Liver (tissue), 9 donors: Measurements from ENCODE around the gene TMEM109. TPM values are rescaled to one million over a fixed set of nuclear protein-coding genes. Genes with fewer than 3 reads are reported as not detected.

Experiments
- DNase-seq: peaks from one replicate; pipeline ENCODE4 v3.0.0-alpha.2; 2017; ENCODE audit warnings: low spot score
- H3K27ac ChIP-seq, 2 donors: one replicate each; pipeline ENCODE4 v1.7.0; 2013; ENCODE audit warnings: inconsistent platforms in 2 of 2, low read length in 2 of 2, control low read depth in 1 of 2, low read depth in 1 of 2, mild to moderate bottlenecking in 1 of 2
- H3K27me3 ChIP-seq, 4 donors: one replicate each; pipeline versions ENCODE4 v1.6.1 to v1.7.0; 2013; ENCODE audit warnings: low read length in 3 of 4, inconsistent platforms in 1 of 4, mild to moderate bottlenecking in 1 of 4, moderate library complexity in 1 of 4; ENCODE audit not compliant: control insufficient read depth in 4 of 4, insufficient read depth in 4 of 4
- H3K36me3 ChIP-seq, 4 donors: one replicate each; pipeline versions ENCODE4 v1.6.1 to v1.7.0; 2013; ENCODE audit warnings: low read length in 3 of 4, mild to moderate bottlenecking in 3 of 4, low read depth in 1 of 4, moderate library complexity in 1 of 4; ENCODE audit not compliant: control insufficient read depth in 4 of 4, insufficient read depth in 3 of 4
- H3K4me1 ChIP-seq, 4 donors: one replicate each; pipeline versions ENCODE4 v1.6.1 to v1.7.0; 2013; ENCODE audit warnings: low read length in 3 of 4, mild to moderate bottlenecking in 3 of 4, moderate library complexity in 1 of 4; ENCODE audit not compliant: control insufficient read depth in 4 of 4, insufficient read depth in 4 of 4
- H3K4me3 ChIP-seq, 3 donors: one replicate each; pipeline versions ENCODE4 v1.6.1 to v1.7.0; 2013; ENCODE audit warnings: low read length in 3 of 3, control low read depth in 1 of 3, low read depth in 1 of 3, mild to moderate bottlenecking in 1 of 3
- H3K9ac ChIP-seq, 2 donors: one replicate each; pipeline ENCODE4 v1.7.0; 2013; ENCODE audit warnings: low read length in 2 of 2, mild to moderate bottlenecking in 2 of 2, moderate library complexity in 2 of 2, control low read depth in 1 of 2, low read depth in 1 of 2
- H3K9me3 ChIP-seq, 4 donors: one replicate each; pipeline versions ENCODE4 v1.6.1 to v1.7.0; 2013; ENCODE audit warnings: low read length in 3 of 4; ENCODE audit not compliant: control insufficient read depth in 4 of 4
- EGR1 ChIP-seq, 2 donors: IDR thresholded peaks; 2 replicates each; pipeline ENCODE4 v1.6.1; 2016 to 2018; ENCODE audit warnings: antibody characterized with exemption in 2 of 2, low read depth in 2 of 2
- FOXA1 ChIP-seq: IDR thresholded peaks from 2 replicates; pipeline ENCODE4 v1.6.1; 2016; ENCODE audit warnings: antibody characterized with exemption
- FOXA2 ChIP-seq: IDR thresholded peaks from 2 replicates; pipeline ENCODE4 v1.6.1; 2016; ENCODE audit warnings: antibody characterized with exemption
- GABPA ChIP-seq, 2 donors: IDR thresholded peaks in 1 of 2; conservative IDR thresholded peaks in 1 of 2; 2 replicates each; pipeline ENCODE4 v1.6.1; 2016; ENCODE audit warnings: antibody characterized with exemption in 2 of 2, mild to moderate bottlenecking in 1 of 2, moderate library complexity in 1 of 2
- HNF4A ChIP-seq, 2 donors: conservative IDR thresholded peaks; 2 replicates each; pipeline ENCODE4 v1.6.1; 2016; ENCODE audit warnings: antibody characterized with exemption in 2 of 2, mild to moderate bottlenecking in 2 of 2
- HNF4G ChIP-seq: IDR thresholded peaks from 2 replicates; pipeline ENCODE4 v1.6.1; 2016; ENCODE audit warnings: antibody characterized with exemption
- JUND ChIP-seq, 2 donors: IDR thresholded peaks; 2 replicates each; pipeline ENCODE4 v1.6.1; 2016; ENCODE audit warnings: antibody characterized with exemption in 2 of 2
- NR2F2 ChIP-seq: IDR thresholded peaks from 2 replicates; pipeline ENCODE4 v1.6.1; 2016; ENCODE audit warnings: antibody characterized with exemption
- RAD21 ChIP-seq, 2 donors: IDR thresholded peaks; 2 replicates each; pipeline ENCODE4 v1.6.1; 2016; ENCODE audit warnings: antibody characterized with exemption in 2 of 2, mild to moderate bottlenecking in 2 of 2
- RXRA ChIP-seq, 2 donors: IDR thresholded peaks; 2 replicates each; pipeline ENCODE4 v1.6.1; 2017 to 2018; ENCODE audit warnings: antibody characterized with exemption in 2 of 2, mild to moderate bottlenecking in 1 of 2
- SP1 ChIP-seq: IDR thresholded peaks from 2 replicates; pipeline ENCODE4 v1.6.1; 2018; ENCODE audit warnings: antibody characterized with exemption, mild to moderate bottlenecking
- TAF1 ChIP-seq: conservative IDR thresholded peaks from 2 replicates; pipeline ENCODE4 v1.6.1; 2016; ENCODE audit warnings: antibody characterized with exemption, mild to moderate bottlenecking
- YY1 ChIP-seq: IDR thresholded peaks from 2 replicates; pipeline ENCODE4 v1.6.1; 2016; ENCODE audit warnings: antibody characterized with exemption, mild to moderate bottlenecking
- WGBS: extraction: QIAGEN DNeasy Blood & Tissue Kit; methylation state at CpG from one replicate; pipeline ENCODE4 v1.1.7; 2013; 5-methylcytosine and 5-hydroxymethylcytosine counted together
- polyA plus RNA-seq, 2 donors: library from polyadenylated mRNA; stranded (reverse) in 1 of 2; unstranded in 1 of 2; fragments of 200-250 nt in 1 of 2; fragments of >200 nt in 1 of 2; fragmentation: Nextera tagmentation in 1 of 2; extraction: Ambion mirVana in 1 of 2; gene quantifications; one replicate each; pipeline versions ENCODE4 v1.2.1 to v1.2.3, GENCODE V29; 2013 to 2015
- total RNA-seq, 2 donors: library from RNA; depleted of rRNA; stranded (reverse); fragments of >200 nt; gene quantifications; one replicate each; pipeline ENCODE4 v1.2.3, GENCODE V29; 2014
- TF ChIP-seq, protein P1 (sequence below): IDR thresholded peaks from 2 replicates; pipeline ENCODE4 v1.6.1; 2016; ENCODE audit warnings: antibody characterized with exemption
- TF ChIP-seq, protein P2 (sequence below): IDR thresholded peaks from 2 replicates; pipeline ENCODE4 v1.6.1; 2016; ENCODE audit warnings: antibody characterized with exemption
- TF ChIP-seq, protein P3 (sequence below): IDR thresholded peaks from 2 replicates; pipeline ENCODE4 v1.6.1; 2016; ENCODE audit warnings: antibody characterized with exemption, mild to moderate bottlenecking
- TF ChIP-seq, protein P4 (sequence below): fragments of 150-350 bp; IDR thresholded peaks from 2 replicates; pipeline ENCODE4 v1.5.1; 2017; ENCODE audit warnings: improper control_type of control experiment, low read depth, low read length; ENCODE audit not compliant: missing input control
- TF ChIP-seq, protein P5 (sequence below): IDR thresholded peaks from 2 replicates; pipeline ENCODE4 v1.6.1; 2016; ENCODE audit warnings: antibody characterized with exemption
- donor health status: healthy.
- donor health status: healthy.
- donor health status: healthy.
- donor health status: healthy.
- donor health status: healthy.

TMEM109 gene
- total and polyA plus RNA-seq, 4 donors: 20.6 to 40.3 (median 30.6) TPM

DNA sequence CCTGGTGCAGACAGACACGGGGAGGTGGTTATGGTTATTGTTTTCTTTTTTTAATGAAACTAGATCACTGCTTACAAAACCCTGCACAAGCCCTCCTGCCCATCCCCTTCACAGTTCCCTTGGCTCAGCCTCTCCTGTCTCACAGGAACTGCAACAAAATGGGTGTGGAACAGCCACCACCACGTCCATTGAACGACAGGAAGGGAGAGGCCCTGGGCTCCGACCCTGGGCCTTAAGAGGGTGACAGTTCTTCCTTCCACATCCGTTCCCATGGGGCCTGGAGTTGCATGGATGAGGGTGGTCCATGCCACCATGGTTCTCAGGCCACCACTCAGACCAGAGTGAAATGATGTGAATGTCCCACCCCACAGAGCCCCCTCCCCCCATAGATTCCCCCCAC is 23.3 kb upstream of the TMEM109 start:
- H3K27me3 ChIP-seq: no peaks in the 10 kb centered on the region
- H3K4me3 ChIP-seq: no peak overlapping the region
- no peak overlapping the region for H3K27ac ChIP-seq
- H3K9me3 ChIP-seq: no peaks in the 10 kb centered on the region
- peaks cover 2 to 48% (median 24%) of the 10 kb centered on the region in 4 donors for H3K36me3 ChIP-seq
- DNase-seq: no peak
- H3K4me1 ChIP-seq: peaks cover 0 to 7% (median 0%) of the 10 kb centered on the region in 4 donors
- TF ChIP-seq TAF1 (no peak), HNF4A (conservative IDR thresholded peaks at IDR 0.05) (no peak), RXRA (IDR thresholded peaks at IDR 0.05) (no peak), FOXA1 (no peak), JUND (IDR thresholded peaks at IDR 0.05) (no peak), YY1 (no peak), NR2F2 (no peak), FOXA2 (no peak), RAD21 (IDR thresholded peaks at IDR 0.05) (no peak)
- TF ChIP-seq, protein P1, sequence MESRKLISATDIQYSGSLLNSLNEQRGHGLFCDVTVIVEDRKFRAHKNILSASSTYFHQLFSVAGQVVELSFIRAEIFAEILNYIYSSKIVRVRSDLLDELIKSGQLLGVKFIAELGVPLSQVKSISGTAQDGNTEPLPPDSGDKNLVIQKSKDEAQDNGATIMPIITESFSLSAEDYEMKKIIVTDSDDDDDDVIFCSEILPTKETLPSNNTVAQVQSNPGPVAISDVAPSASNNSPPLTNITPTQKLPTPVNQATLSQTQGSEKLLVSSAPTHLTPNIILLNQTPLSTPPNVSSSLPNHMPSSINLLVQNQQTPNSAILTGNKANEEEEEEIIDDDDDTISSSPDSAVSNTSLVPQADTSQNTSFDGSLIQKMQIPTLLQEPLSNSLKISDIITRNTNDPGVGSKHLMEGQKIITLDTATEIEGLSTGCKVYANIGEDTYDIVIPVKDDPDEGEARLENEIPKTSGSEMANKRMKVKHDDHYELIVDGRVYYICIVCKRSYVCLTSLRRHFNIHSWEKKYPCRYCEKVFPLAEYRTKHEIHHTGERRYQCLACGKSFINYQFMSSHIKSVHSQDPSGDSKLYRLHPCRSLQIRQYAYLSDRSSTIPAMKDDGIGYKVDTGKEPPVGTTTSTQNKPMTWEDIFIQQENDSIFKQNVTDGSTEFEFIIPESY: no peak
- TF ChIP-seq, protein P2, sequence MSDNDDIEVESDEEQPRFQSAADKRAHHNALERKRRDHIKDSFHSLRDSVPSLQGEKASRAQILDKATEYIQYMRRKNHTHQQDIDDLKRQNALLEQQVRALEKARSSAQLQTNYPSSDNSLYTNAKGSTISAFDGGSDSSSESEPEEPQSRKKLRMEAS: no peak
- 68% methylated on average over 5 of the region's 5 CpGs for WGBS
- no peak overlapping the region for H3K9ac ChIP-seq

DNA sequence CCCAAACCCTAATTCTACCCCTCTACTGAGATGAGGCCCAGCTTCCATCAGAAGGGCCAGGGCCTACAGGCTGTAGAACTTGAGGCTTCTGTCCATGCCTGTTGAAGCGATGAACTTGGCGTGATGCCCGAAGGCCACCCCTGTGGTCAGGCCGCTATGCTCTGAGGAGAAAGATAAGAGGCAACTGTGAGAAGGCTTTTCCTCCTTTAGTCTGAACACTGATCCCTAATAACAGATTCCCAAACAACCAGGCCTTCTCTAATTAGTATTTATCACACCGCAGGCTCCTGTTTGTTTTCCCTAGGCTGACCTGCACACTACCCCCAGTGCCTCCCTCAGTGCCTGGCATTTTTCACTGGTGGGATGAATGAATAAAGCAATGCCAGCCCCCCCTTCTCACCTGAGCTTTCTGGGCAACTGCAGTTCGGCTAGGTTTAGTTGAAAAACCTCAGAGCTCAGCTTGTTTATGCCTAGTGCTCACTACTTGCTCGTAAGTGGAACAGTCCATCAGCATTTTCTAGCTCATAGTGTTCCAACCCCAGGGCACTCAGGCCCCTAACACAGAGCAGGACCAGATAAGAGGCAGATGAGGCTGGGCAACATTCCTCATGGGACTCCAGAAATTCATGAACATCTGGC is 22.7 kb upstream of the TMEM109 start:
- Histone ChIP-seq H3K9me3 (no peaks in the 10 kb centered on the region), H3K9ac (no peak overlapping the region), H3K4me3 (no peak overlapping the region), H3K4me1 (peaks cover 0 to 7% (median 0%) of the 10 kb centered on the region in 4 donors), H3K36me3 (peaks cover 2 to 53% (median 28%) of the 10 kb centered on the region in 4 donors), H3K27me3 (no peaks in the 10 kb centered on the region), H3K27ac (no peak overlapping the region)
- TF ChIP-seq TAF1: no peak
- TF ChIP-seq, protein P2: no peak
- TF ChIP-seq, protein P3, sequence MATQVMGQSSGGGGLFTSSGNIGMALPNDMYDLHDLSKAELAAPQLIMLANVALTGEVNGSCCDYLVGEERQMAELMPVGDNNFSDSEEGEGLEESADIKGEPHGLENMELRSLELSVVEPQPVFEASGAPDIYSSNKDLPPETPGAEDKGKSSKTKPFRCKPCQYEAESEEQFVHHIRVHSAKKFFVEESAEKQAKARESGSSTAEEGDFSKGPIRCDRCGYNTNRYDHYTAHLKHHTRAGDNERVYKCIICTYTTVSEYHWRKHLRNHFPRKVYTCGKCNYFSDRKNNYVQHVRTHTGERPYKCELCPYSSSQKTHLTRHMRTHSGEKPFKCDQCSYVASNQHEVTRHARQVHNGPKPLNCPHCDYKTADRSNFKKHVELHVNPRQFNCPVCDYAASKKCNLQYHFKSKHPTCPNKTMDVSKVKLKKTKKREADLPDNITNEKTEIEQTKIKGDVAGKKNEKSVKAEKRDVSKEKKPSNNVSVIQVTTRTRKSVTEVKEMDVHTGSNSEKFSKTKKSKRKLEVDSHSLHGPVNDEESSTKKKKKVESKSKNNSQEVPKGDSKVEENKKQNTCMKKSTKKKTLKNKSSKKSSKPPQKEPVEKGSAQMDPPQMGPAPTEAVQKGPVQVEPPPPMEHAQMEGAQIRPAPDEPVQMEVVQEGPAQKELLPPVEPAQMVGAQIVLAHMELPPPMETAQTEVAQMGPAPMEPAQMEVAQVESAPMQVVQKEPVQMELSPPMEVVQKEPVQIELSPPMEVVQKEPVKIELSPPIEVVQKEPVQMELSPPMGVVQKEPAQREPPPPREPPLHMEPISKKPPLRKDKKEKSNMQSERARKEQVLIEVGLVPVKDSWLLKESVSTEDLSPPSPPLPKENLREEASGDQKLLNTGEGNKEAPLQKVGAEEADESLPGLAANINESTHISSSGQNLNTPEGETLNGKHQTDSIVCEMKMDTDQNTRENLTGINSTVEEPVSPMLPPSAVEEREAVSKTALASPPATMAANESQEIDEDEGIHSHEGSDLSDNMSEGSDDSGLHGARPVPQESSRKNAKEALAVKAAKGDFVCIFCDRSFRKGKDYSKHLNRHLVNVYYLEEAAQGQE: no peak
- no peak for TF ChIP-seq YY1
- TF ChIP-seq, protein P4, sequence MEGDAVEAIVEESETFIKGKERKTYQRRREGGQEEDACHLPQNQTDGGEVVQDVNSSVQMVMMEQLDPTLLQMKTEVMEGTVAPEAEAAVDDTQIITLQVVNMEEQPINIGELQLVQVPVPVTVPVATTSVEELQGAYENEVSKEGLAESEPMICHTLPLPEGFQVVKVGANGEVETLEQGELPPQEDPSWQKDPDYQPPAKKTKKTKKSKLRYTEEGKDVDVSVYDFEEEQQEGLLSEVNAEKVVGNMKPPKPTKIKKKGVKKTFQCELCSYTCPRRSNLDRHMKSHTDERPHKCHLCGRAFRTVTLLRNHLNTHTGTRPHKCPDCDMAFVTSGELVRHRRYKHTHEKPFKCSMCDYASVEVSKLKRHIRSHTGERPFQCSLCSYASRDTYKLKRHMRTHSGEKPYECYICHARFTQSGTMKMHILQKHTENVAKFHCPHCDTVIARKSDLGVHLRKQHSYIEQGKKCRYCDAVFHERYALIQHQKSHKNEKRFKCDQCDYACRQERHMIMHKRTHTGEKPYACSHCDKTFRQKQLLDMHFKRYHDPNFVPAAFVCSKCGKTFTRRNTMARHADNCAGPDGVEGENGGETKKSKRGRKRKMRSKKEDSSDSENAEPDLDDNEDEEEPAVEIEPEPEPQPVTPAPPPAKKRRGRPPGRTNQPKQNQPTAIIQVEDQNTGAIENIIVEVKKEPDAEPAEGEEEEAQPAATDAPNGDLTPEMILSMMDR: no peak
- no peak for TF ChIP-seq SP1
- no peak for TF ChIP-seq FOXA2
- TF ChIP-seq RXRA (IDR thresholded peaks at IDR 0.05): no peak
- TF ChIP-seq EGR1 (IDR thresholded peaks at IDR 0.05; ENCODE audit: low read depth in 2 of 2): no peak
- no peak for TF ChIP-seq NR2F2
- TF ChIP-seq, protein P1: no peak
- TF ChIP-seq RAD21 (IDR thresholded peaks at IDR 0.05): no peak
- no peak for TF ChIP-seq HNF4A (conservative IDR thresholded peaks at IDR 0.05)
- TF ChIP-seq, protein P5, sequence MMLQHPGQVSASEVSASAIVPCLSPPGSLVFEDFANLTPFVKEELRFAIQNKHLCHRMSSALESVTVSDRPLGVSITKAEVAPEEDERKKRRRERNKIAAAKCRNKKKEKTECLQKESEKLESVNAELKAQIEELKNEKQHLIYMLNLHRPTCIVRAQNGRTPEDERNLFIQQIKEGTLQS: no peak
- no peak for TF ChIP-seq HNF4G
- TF ChIP-seq FOXA1: no peak
- no peak for TF ChIP-seq GABPA (IDR thresholded peaks at IDR 0.05 in 1 of 2, conservative IDR thresholded peaks at IDR 0.05 in 1 of 2)
- 83% methylated on average over 7 of the region's 7 CpGs for WGBS
- DNase-seq: peak; percentile 71
